Calu3 (cell line): ENCODE results near the gene AP1S1. TPM values are rescaled to one million over a fixed set of nuclear protein-coding genes. Genes with fewer than 3 reads are reported as not detected.

Experiments
- BruUV-seq: library from RNA; stranded (reverse); fragments of 400-500 nt; replicated peaks from 2 replicates; lab custom pipeline; 2021; lab: Mats Ljungman, UMichigan
- CTCF ChIA-PET: fragments of 300-600 bp; sonication (Branson Sonifier 250); formaldehyde crosslinking; loops from one replicate; lab custom pipeline; 2022; ENCODE audit warnings: antibody characterized with exemption; lab: Charles Lee
- DNase-seq: peaks from one replicate; pipeline ENCODE4 v3.0.0; 2022
- H3K27ac Mint-ChIP-seq: one replicate; pipeline ENCODE4 v1.8.0; 2022; ENCODE audit warnings: mixed read lengths; ENCODE audit not compliant: unreplicated experiment
- H3K27me3 Mint-ChIP-seq: one replicate; pipeline ENCODE4 v1.8.0; 2022; ENCODE audit warnings: mixed read lengths; ENCODE audit not compliant: unreplicated experiment
- H3K36me3 Mint-ChIP-seq: one replicate; pipeline ENCODE4 v1.8.0; 2022; ENCODE audit warnings: mild to moderate bottlenecking, moderate library complexity, mixed read lengths; ENCODE audit not compliant: insufficient read depth, unreplicated experiment
- H3K4me1 Mint-ChIP-seq: one replicate; pipeline ENCODE4 v1.8.0; 2022; ENCODE audit warnings: mild to moderate bottlenecking, low read depth, mixed read lengths; ENCODE audit not compliant: unreplicated experiment
- H3K4me3 Mint-ChIP-seq: one replicate; pipeline ENCODE4 v1.8.0; 2022; ENCODE audit warnings: mild to moderate bottlenecking, low read depth, moderate library complexity, mixed read lengths; ENCODE audit not compliant: unreplicated experiment
- H3K9me3 Mint-ChIP-seq: one replicate; pipeline ENCODE4 v1.8.0; 2022; ENCODE audit warnings: low read depth, mixed read lengths; ENCODE audit not compliant: unreplicated experiment
- intact Hi-C: fragments of 100-400 bp; cut with micrococcal nuclease; formaldehyde crosslinking; loops from one replicate; pipeline ENCODE4 v1.10.0; 2022; ENCODE audit not compliant: unreplicated experiment
- total RNA-seq: library from RNA; stranded (reverse); gene quantifications from 2 replicates; pipeline ENCODE4 v1.2.3, GENCODE V29; 2022
- TF ChIP-seq, protein P1 (sequence below): fragments of 200-600 bp; IDR thresholded peaks from one replicate; pipeline ENCODE4 v1.8.0; 2022; ENCODE audit warnings: antibody characterized with exemption; ENCODE audit not compliant: unreplicated experiment

AP1S1 gene
- total RNA-seq, 1 experiment from 2014 or later: 45.6 TPM

DNA sequence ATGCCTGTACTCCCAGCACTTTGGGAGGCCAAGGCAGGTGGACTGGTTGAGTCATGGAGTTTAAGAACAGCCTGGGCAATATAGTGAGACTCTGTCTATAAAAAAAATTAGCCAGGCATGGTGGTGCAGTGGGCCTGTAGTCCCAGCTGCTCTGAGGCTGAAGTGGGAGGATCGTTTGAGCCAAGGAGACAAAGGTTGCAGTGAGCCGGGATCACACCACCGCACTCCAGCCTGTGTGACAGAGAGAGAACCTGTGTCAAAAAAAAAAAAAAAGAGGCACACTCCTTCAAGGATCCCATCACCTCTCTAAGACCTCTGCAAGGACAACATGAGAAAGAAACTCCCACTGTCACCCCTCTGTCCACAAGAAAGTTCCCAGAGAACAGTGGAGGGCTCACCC, 21.4 kb downstream of the AP1S1 start:
- Mint-ChIP-seq H3K36me3 (peaks cover 8% of the 10 kb centered on the region), H3K9me3 (no peaks in the 10 kb centered on the region), H3K4me3 (no peak overlapping the region), H3K4me1 (peaks cover 7% of the 10 kb centered on the region), H3K27ac (no peak overlapping the region), H3K27me3 (peaks cover 100% of the 10 kb centered on the region)
- intact Hi-C loops: no loop called here
- TF ChIP-seq, protein P1, sequence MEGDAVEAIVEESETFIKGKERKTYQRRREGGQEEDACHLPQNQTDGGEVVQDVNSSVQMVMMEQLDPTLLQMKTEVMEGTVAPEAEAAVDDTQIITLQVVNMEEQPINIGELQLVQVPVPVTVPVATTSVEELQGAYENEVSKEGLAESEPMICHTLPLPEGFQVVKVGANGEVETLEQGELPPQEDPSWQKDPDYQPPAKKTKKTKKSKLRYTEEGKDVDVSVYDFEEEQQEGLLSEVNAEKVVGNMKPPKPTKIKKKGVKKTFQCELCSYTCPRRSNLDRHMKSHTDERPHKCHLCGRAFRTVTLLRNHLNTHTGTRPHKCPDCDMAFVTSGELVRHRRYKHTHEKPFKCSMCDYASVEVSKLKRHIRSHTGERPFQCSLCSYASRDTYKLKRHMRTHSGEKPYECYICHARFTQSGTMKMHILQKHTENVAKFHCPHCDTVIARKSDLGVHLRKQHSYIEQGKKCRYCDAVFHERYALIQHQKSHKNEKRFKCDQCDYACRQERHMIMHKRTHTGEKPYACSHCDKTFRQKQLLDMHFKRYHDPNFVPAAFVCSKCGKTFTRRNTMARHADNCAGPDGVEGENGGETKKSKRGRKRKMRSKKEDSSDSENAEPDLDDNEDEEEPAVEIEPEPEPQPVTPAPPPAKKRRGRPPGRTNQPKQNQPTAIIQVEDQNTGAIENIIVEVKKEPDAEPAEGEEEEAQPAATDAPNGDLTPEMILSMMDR: no peak
- BruUV-seq: no TSS peak
- CTCF ChIA-PET: interaction anchor here (0.8 kb wide), 1 partner anchor 16 kb away, joined by 3 read pairs; no protein-coding TSS in a partner anchor
- no peak for DNase-seq

DNA sequence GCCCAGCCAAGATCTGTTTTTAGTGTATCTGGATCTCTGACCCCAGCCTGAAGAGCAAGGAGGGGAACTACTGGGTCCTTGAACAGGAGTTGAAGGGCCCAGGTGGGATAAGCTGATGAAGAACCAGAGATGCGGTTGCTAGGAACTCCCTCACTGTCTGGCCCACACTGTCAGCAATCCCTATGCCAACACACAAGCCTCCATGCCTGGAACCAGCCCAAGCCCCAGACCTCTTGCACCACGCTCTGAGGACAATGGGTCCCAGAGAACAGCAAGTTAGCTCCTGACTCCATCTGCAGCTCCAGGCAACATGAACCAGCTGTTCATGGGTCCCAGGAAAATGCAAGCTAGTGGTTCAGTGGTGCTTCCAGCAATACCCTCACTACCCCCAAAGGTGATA, 23.4 kb downstream of the AP1S1 start:
- CTCF ChIA-PET: interaction anchor here (0.6 kb wide), 1 partner anchor 303 kb away, joined by 5 read pairs; the partner anchor contains the start of gene SRRT
- Mint-ChIP-seq H3K27me3 (peaks cover 93% of the 10 kb centered on the region), H3K9me3 (no peaks in the 10 kb centered on the region), H3K27ac (no peak overlapping the region), H3K4me3 (no peak overlapping the region), H3K36me3 (peaks cover 15% of the 10 kb centered on the region), H3K4me1 (no peaks in the 10 kb centered on the region)
- TF ChIP-seq, protein P1: no peak
- no peak for DNase-seq
- BruUV-seq: no TSS peak
- intact Hi-C loops: no loop called here

DNA sequence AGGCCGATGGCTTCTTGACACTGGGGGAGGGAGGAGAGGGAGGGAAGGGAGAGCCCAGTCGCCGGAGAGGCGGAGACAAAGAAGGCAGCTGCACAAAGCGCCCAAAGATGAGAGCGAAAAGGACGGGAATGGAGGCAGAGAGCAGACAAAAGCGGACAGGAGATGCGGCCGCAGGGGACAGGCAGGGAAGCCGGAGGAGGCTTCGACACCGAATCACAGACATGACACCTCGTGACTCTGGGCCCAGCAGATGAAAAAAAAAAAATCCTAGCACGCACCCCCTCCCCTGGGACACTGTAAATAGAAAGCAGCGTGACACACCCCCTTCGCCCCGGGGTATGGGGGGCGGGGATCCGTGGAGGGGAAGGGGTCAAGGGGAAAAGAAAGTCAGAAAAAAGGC, 24.8 kb downstream of the AP1S1 start:
- Mint-ChIP-seq H3K27ac (no peak overlapping the region), H3K4me3 (no peak overlapping the region), H3K4me1 (no peaks in the 10 kb centered on the region), H3K36me3 (peaks cover 9% of the 10 kb centered on the region), H3K27me3 (peaks cover 78% of the 10 kb centered on the region), H3K9me3 (no peaks in the 10 kb centered on the region)
- intact Hi-C loops: no loop called here
- no peak for DNase-seq
- CTCF ChIA-PET: interaction anchor here (0.6 to 0.9 kb wide), 2 partner anchors 28 to 281 kb away, joined by 3 read pairs; no protein-coding TSS in a partner anchor
- TF ChIP-seq, protein P1: no peak
- no TSS peak for BruUV-seq

DNA sequence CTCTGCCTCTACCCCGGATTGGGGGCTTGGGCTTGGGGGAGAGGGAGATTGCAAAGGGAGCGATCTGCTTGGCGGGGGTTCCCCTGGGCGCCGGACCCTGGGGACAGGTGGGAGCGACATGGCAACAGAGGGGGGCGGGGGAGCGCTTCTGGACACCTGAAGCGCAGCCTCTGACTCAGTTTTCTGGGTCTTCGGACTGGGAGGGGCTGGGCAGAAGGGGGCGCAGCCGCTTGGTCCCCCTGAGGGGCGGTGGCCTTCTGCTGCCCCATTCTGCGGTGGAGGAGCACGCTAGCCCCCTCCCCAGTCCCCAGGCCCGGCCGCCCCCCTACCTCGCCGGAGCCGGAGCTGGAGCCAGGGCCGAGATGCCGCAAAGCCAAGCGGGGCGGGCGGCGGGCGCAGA, 25.4 kb downstream of the AP1S1 start:
- Mint-ChIP-seq H3K36me3 (peaks cover 9% of the 10 kb centered on the region), H3K4me1 (no peaks in the 10 kb centered on the region), H3K9me3 (no peaks in the 10 kb centered on the region), H3K27ac (no peak overlapping the region), H3K4me3 (no peak overlapping the region), H3K27me3 (peaks cover 74% of the 10 kb centered on the region)
- TF ChIP-seq, protein P1: no peak
- CTCF ChIA-PET: no interaction called here
- no peak for DNase-seq
- intact Hi-C loops: no loop called here
- no TSS peak for BruUV-seq
